HG02759 (cell line): ENCODE measurements around the gene FHOD3.
"Not testable (repeated sequence)": the region's sequence is repeated elsewhere in the genome, so short reads cannot be mapped to it uniquely, and the experiment has no call there.

Experiments used
- ATAC-seq: cut with Tn5 transposase; IDR thresholded peaks from one replicate; pipeline ENCODE4 v1.9.1; 2021; ENCODE audit warnings: mild to moderate bottlenecking, moderate library complexity; ENCODE audit not compliant: unreplicated experiment

FHOD3 gene

DNA sequence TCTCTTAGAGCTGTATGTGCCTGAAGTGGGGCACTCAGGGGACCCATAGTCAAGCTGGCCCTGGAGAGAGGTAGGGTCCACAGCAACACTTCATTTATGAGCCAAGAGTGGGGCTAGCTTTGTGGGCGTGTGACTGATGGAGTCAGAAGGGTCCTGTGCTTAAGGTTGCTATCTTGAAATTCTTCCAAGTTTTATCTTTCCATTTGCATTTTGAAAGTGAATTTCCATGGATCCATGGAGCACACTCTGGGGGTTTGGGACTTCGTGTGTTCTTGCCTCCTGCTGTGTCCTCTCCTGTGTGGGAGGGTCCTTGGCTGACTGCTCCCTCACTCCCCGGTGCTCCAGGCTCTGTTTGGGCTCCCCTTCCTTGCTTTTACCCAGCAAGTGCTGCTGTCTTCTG, 50.8 kb downstream of the FHOD3 start:
- ATAC-seq, result no peak

DNA sequence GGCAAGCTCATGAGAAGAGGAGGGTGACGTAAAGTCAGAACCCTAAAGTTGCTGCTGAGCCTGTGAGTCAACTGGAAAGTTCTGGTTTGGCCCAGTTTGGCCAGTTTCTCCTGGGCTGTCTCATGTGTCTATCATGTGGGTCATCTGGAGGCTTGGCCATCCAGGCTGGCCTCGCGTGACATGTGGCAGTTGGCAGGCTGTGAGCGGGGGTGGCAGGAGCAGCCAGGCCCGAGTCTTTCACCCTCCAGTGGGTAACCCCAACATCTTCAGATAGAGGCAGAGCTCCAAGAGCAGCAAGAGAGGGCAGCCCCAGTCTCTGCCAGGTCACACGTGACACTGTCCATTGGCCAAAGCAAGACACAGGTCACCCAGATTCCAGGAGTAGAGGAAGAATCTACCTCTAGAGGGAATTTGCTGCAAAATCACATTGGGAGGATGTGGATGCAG, 51.5 kb downstream of the FHOD3 start:
- no peak for ATAC-seq

DNA sequence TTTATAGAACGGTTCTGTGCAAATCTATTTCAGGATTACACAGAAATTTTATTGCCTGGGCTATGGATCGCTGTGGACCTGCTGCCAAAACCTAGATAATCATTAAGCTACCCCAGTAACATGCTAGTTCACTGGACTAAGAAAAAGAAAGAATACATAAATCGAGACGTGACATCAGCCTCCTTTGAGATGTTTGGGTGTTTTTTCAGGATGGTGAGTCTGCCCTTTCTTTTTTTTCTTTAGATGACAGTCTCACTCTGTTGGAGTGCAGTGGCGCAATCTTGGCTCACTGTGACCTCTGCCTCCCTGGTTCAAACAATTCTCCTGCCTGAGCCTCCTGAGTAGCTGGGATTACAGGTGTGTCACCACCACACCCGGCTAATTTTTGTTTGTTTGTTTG, 52.0 kb downstream of the FHOD3 start:
- no peak for ATAC-seq

DNA sequence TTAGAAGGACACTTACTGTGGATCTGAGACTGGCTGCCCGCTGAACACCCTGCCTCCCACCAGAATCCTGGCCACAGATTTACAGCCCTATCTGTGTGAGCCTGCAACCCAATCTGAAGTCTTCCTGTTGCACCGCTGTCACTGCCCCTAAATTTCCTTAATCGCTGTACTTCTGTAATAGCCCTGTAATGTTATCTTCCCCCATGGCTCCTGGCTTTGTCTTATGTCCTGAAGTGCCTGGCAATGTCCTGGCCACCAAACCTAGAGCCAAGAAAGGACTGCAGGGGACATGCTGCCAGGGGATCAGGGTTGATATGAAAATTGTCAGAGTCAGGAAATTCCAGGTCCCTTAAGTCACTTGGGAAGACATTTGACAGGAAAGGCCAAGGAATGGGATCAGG, 52.7 kb downstream of the FHOD3 start:
- no peak for ATAC-seq

DNA sequence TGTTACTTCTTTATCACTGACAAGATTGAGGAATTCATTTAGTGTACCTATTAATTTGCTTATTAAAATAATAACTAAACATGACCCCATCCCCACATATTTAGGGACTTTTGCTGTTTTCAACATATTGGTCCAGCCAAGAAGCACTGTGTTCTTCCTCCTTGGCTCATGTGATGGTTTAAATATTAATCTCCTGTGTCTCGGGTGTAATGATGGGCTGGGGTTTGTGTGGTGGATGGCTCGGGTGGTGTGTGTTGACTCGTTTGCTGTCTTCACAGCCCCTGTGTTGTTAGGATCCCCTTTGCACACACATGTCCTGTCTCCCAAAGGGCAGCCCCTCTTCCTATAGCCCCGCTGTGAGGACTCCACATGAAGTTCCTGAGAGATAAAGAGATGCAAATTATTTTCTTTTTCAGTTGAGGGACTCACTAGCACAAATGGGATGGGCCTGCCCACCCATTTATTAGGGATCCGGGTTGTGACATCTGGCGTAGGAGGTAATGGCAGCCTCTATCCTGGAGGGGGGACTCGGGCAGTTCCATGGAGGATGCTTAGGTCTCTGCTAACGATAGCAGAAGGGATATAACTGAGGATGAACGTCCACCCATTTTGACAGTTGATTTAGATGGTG, 53.4 kb downstream of the FHOD3 start:
- ATAC-seq, result no peak

DNA sequence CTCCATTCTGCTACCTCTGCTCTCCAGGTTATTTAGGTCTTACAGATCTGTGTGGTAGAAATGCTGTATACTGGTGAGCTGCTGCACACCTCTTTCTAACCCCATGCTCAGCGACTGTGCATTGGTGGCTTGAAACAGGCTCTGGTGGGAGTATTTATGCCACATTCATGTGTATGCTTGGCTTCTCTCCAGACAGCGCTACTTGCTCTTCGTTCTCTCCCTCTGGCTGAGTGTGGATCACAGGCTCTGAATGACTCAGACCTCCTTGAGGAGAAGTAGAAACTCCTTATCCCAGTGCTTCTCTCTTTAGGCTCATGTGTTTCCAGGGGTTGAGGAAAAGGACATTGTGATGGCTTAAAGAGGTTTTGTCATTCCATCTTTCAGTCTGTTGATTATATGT, 54.9 kb downstream of the FHOD3 start:
- ATAC-seq, result no peak

DNA sequence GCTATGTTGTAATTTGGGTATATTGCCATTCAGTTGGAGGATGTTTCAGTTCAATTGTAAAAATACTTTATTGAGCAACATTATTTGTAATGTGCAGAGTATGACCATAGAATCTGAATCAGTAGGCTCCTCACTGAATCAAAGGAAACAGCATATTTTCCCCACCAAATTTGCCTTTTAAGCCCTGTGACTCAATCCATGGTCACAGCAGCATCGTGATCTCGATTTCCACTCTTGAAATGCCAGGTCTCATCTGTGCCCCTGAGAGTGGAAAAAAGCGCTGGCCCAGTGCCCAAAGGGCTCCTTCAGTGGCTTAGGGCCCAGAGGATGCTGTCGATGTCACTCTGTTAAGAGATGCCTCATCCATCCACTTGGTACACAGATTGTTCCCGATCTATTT, 57.5 kb downstream of the FHOD3 start:
- no peak for ATAC-seq

DNA sequence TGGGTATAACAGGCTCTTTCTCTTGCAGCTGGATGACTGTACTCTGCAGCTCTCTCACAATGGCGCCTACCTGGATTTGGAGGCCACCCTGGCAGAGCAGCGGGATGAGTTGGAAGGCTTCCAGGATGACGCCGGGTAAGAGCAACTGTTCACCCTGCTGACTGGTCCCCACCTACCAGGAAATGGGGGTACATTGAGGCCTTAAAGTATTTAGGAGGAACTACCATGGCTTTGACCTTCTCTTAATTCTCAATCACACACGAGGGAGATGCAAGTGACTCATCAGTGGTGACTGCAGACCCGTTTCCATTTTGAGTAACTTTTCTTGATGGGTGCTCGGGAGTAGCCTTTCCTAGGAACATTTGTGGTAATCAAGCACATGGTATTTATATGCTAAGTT, 58.0 kb downstream of the FHOD3 start:
- no peak for ATAC-seq

DNA sequence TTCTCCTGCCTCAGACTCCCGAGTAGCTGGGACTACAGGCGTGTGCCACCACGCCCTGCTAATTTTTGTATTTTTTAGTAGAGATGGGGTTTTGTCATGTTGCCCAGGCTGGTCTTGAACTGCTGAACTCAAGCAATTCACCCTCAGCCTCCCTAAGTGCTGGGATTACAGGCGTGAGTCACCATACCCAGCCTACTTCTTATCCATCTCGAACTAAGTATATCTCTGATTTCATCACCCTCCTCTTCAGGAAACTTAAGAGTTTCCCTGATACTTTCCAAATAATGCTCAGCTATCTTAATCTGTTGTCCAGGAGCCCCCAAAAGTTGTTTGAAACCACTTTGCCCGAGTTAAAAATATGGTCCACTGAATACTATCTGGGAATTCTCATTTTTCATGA, 59.2 kb downstream of the FHOD3 start:
- ATAC-seq, result not testable (repeated sequence)

DNA sequence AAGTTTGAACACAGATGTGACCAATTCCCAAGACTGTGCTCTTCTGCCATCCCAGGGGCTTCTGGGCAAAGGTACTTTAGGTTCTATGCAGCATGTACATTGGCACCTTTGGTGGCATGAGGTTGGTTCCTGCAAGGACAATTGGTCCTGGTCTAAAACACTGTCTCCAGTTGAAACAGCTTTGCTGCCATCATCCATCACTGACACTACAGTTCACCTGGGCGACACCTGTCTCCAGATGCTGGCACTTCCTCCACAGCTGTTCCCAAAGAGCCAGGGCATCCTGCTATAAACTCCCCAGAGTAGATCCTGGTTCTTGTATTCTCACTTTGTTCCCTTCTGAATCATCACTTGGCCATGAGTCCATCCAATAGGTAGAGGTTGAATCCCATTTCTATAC, 60.6 kb downstream of the FHOD3 start:
- no peak for ATAC-seq

DNA sequence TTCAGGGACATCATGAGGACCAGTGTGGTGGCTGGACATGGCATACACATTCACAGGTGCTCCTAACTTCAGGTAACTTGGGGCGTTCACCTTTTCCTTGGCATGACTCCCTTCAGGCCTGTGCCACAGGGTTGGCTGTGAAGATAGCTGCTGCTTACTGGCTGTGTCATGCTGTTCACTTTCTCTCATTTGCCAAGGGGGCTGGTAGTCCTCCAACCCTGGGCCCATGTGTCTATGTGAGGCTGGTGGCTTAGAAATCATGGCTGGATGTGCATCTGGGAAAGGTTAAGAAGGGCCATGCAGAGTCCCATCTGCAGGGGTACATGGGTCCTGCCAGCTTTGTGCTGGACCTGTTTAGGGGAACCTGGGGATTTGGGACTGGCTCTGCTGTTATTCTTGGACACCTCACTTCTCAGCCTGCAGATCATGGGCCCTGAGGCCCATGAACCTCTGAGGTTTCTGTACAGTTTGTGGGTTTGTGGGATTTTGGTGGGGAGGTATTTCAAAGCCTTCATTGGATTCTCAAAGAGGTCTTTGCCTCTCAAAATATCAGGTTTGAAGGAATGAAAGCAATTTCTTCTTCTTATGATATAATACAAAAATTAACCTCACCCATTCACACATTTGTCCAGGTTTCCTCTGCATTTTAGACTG, 62.9 kb downstream of the FHOD3 start:
- no peak for ATAC-seq

DNA sequence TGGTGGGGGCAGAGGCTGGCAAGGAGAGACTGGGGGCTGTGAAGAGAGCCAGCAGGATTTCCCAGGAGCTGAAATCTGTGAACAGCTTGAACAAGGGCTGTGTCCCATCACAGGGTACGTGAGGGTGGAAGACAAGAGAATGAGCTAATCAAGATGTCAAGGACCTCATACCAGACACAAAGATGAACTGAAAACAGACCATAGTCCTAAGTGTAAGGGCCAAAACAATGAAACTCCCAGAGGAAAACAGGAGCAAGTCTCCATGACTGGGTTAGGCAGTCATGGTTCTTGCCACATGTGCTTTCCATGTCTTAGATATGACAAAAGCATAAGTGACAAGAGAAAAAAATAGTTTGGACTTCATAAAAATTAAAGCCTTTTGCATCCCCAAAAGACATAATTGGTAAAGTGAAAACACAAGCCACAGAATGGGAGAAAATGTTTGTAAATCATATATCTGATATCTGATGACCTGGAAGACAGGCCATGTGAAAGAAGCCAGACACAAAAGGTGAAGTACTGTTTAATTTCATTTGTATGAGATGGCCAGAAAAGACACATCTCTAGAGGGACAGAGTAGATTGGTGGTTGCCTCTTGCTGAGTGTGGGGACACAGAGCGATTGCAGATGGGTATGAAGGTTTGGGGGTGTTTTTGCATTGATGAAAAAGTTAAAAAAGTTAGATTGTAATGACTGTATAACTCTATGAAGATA, 67.6 kb downstream of the FHOD3 start:
- ATAC-seq, result no peak

DNA sequence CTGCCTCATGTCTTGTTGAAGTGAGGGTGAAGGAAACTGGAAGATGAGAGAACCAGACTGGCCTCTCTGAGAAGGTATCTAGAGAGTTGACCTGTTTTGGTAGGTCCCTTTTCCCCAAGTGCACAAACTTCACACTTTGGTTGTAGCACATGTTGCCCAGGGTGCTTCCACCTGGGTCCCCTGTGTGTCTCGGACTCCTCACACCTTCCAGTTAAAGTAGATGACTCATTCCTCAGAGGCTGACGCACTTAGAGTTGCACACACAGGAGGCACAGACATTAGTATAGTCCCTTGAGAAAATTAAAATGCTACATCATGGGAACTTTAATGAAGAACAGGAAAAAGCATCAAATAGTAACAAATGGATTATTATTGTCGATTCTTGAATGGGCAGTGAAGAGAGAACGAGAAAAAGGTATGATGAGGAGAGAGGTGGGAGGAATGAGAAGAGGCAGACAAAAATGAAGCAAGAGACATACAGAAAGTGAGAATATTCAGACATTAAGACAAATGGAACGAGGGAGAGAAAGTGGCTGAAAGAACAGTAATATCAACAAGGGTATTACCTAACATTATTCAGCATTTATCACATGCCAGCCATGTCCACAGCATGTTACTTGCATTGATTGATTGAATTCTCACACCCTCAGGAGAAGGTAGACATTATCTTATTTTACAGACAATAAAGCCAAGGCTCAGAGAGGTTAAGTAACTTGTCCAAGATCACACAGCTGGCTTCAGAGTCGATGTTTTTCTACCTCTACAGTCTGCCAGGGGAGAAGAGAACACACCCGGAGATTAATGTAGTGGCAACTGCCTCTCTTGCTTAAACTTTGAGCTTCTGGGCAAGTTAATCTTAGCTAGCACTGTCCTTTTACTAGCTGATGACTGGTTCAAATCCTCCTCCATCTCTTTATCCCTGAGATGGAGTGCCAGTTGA, 68.6 kb downstream of the FHOD3 start:
- no peak for ATAC-seq

DNA sequence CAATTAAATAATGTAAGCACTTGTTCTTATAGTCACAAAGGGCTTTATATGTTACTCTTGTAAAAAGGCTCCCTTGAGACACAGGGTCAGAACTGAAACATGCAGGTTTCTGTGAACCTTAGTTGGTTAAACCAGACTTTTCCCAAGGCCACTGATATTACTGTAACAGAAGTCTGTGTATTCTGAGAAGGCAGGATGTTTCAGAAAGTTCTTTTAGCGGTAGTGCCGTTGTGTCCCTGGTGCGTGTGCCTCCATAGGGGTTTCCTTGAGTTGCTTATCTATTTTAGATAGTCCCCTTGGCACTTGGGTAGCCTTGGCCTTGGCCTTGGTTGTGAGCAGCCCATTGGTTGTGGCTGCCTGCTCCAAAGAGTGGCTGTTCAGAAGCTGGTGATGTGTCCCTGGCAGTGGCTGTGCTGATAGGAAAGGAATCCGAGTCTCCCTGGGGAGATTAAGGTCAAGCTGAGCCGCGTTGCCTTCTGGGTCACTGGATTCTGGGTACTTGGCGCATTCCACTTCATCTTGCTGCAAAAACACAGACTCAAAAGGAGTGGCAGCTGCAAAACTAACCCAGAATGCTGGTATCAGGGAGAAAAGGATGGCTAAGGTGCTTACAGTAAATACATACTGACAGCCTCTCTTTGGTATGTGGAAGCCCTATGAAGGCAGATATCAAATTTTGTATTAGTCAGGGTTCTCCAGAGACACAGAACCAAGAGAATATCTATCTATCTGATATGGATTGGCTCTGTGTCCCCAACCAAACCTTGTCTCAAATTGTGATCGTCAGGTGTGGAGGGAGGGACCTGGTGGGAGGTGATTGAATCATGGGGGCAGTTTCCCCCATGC, 69.7 kb downstream of the FHOD3 start:
- ATAC-seq, result peak; percentile 59

DNA sequence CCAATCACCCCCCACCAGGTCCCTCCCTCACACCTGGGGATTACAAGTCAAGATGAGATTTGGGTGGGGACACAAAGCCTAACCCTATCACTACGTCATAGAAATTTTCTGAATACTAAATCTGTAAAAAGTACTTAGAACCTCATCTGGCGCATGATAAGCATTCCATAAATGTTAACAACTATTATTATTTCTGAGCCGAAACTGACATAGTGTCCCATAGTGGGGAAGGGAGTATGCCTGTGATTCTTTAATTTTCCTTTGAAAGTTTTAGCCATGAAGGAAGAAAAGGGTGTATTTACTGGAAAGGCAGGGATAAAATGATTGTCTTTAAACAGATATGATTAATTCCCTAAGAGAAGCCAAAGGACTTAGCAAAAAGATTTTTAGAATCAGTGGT, 71.4 kb downstream of the FHOD3 start:
- ATAC-seq, result no peak

DNA sequence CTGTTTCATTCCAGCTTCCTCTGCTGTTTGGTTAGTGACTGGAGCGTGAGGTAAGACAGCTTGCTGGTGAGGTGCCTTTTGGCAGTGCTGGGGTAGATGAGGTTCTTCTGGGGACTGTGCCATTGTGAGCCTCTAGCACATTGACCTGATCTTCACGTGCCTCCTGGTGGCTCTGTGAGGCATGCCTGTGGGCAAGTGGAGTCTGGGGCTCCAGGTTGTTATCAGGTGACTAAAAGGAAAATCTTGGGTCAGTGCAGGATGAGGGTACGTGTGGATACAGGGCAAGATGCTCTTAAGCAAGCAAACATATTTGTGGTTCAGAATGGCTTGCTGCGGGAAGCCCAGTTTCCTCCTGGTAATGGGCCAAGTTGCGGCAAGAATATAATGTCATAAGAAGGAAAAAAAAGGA, 75.4 kb downstream of the FHOD3 start:
- ATAC-seq, result no peak

DNA sequence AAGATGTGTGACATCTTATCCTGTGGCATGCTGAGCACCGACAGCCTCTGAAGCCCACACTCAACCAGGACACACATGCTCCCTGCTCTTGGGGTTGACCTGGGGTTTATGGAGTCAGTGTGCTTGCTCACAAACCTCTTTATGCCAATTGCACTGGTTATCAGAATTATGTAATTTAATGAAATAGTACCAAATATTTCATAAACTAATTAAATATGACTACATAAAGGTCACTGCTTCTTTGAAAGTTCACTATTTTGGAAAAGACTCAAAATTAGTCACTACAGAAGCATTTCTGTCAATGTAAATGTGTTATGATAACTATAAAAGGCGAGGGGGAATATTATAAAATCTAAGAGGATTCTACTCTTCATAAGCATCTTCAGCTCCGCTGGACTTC, 76.7 kb downstream of the FHOD3 start:
- ATAC-seq, result no peak

DNA sequence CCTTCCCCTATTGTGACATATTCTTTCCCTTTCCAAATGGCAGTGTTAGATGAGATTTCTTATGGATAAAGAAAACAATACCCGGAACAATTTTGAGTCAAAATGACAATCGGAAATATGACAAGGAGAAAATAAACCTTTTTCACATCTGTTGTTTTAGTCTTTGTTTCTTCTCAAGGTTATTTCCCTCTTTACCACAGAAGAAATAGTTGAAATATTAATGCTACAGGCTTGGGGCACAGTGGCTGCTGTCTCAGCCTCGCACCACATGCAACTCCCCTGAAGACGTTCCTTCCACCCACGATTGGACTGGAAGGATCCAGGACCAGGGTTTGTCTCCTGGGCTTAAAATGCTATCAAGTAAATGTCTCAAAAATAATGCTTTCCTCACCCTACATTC, 77.6 kb downstream of the FHOD3 start:
- no peak for ATAC-seq

DNA sequence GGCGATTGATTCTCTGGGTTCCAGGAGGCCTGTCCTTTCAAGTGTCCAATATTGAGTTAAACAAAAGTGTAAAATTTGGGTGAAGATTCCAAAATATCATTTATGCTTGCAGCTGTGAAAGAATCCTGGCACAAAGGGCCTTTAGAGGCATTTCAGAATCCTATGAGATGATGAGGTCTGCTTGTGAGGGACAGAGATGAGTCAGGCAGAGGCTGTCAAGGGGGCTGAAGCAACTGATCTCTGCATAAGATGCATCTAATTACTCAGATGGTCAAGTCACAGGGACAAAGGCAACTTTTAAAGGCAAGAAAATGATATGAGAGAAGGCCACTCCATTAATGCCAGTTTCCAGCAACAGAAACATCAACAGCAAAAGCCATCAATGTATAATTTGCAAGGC, 78.8 kb downstream of the FHOD3 start:
- ATAC-seq, result no peak

DNA sequence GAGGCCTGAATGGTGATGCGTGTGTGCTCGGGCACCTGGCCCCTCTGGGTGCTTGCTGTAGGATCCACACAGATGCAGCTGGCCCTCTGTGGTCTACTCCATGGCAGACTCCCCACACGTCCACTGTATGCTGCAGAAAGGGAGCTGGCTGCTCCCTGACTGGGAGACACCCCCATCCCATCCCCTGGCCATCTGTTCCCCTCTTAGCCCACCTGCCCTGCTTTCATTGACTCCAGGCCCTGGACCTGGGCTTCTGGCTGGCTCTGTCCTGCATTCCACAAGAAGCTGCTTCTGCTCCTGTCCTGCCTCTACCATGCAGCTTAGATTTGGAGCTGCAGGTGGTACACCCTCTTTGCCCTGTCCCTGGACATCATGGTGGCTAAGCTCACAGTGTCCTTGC, 80.1 kb downstream of the FHOD3 start:
- no peak for ATAC-seq
